ENCODE results near the gene USP30.

Gene USP30

DNA sequence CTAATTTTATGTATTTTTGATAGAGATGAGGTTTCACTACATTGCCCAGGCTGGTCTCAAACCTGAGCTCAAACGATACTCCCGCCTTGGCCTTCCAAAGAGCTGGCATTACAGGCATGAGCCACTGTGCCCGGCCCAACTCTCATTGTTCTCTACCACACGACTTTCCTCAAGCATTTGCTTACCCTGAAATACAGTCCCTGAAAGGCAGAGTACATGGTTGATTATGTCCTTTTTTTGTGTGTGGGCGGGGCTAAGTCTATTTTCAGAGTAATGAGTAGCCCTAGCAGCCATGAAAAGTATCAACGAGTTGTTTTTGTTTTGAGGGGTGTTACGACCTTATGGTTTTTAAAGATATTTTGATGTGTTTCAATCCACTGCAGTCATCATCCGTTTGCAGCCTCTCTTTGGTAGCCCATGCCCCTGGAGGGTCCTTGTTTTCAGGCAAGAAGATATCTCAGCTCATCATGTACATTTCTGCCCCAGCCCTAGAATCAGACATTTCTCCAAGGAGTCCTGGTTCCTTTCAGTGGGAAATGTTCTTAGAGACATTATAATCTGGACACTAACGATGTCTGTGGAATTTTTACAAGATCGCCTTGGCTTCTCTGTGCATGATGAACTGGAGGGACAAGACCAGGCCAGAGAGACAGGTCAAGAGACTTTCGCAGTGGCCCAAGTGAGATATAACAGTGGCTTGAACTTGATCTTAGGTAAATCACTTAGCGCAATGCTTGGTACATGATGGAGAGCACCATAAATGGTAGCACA, 72.7 kb downstream of the USP30 start:
- DNase-seq (ENCODE audit: low read depth in 2 of 3, low spot score in 1 of 3): no peak

GRCh38 chr12:109125791-109126190, 73.4 kb downstream of the USP30 start:
- DNase-seq (ENCODE audit: low read depth in 2 of 3, low spot score in 1 of 3): no peak

DNA sequence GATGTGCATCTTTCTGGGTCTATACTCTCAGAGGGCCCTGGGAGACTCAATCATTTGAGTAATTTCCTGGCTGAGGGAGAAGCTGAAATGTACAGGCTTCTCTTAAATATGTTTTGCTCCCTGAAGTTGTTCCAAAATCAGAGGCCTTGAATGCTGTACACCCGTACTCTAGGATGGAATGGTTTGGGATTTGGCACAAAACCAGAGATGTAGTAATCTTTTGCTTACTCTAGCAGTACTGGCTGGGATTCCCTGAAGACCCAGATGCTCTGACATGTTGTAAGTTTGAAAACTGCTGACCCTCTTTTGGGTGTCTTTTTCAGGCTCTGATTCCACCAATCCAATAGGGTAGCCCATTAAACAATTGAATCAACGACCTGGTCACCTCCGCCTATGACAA, 74.4 kb downstream of the USP30 start:
- DNase-seq (ENCODE audit: low read depth in 2 of 3, low spot score in 1 of 3): no peak

- DNase-seq (ENCODE audit: low read depth in 2 of 3, low spot score in 1 of 3): no peak
Observed at GRCh38 chr12:109127533-109128242, 75.3 kb downstream of the USP30 start.

GRCh38 chr12:109130297-109131153, 78.1 kb downstream of the USP30 start:
- DNase-seq (ENCODE audit: low read depth in 2 of 3, low spot score in 1 of 3): no peak

GRCh38 chr12:109131154-109132050, 79.0 kb downstream of the USP30 start:
- no peak for DNase-seq (ENCODE audit: low read depth in 2 of 3, low spot score in 1 of 3)

GRCh38 chr12:109134186-109134917, 82.0 kb downstream of the USP30 start:
- DNase-seq (ENCODE audit: low read depth in 2 of 3, low spot score in 1 of 3): no peak

DNA sequence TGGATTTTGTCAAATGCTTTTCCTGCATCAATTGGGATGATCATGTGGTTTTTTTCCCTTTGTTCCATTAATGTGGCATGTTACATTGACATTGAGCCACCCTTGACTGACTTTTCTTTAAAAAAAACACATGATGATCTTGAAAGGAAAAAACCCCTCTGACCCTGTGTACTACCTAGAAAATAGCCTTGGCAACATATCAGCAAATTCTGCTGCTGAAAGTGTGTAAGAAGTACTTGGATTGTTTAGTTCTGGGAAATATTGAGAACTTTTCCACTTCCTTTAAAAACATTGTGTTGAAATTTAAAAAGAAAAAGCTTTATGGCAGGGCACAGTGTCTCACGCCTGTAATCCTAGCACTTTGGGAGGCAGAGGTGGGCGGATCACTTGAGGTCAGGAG, 84.7 kb downstream of the USP30 start:
- no peak for DNase-seq (ENCODE audit: low read depth in 2 of 3, low spot score in 1 of 3)

All from stimulated activated CD4-positive, alpha-beta T cell treated with anti-CD3 and anti-CD28 coated beads, Interleukin-12 subunit alpha, Interleukin-12 subunit beta, amount 100 ng/mL, for 48 hours (primary cell).